HUDEP-2 (cell line): ENCODE results near the gene DLGAP1.
A peak's percentile ranks its signal among the peaks of the same experiment; 100 is the strongest.
"Not testable (repeated sequence)": the region's sequence is repeated elsewhere in the genome, so short reads cannot be mapped to it uniquely, and the experiment has no call there.

Experiments used
- DNase-seq, 76 experiments: peaks; one replicate each; lab custom pipeline; 2025; ENCODE audit not compliant: unreplicated experiment in 76 of 76; lab: John Stamatoyannopoulos, UW

DLGAP1 gene

DNA sequence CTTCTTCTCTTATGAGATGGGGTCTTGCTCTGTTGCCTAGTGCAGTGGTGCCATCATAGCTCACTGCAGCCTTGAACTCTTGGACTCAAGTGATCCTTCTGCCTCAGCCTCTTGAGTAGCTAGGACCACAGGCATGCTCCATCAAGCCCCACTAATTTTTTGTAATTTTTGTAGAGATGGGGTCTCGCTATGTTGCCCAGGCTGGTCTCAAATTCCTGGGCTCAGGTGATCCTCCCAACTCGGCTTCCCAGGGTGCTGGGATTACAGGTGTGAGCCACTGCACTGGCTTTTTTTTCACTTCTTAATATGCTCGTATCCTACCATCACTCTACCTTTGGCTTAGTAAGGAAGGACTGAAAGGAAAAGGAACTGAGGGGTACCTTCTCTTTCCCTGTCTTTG is 983.0 kb downstream of the DLGAP1 start:
- DNase-seq: not testable (repeated sequence)

DNA sequence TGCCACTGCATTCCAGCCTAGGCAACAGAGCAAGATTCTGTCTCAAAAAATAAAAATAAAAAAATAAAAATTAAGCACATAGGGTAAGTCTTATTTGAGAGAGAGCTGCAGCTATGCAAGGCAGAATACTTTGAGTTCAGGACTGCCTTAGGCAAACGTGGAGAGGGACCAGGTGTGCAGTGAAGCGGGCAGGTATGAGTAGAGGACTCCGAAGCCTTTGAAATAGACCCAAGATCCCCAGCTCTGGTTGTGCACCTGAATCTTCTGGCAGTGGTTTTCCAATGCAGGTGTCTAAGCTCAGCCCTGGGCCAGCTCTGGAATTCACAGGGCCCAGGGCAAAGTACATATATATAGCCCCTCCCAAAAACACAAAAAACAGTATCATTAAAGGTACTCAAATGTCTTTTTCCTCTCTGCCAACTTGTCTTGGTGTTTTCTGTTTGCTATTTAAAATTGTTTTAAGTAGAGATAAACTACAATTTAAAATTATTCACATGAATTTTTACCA is 983.9 kb downstream of the DLGAP1 start:
- DNase-seq: no peak

DNA sequence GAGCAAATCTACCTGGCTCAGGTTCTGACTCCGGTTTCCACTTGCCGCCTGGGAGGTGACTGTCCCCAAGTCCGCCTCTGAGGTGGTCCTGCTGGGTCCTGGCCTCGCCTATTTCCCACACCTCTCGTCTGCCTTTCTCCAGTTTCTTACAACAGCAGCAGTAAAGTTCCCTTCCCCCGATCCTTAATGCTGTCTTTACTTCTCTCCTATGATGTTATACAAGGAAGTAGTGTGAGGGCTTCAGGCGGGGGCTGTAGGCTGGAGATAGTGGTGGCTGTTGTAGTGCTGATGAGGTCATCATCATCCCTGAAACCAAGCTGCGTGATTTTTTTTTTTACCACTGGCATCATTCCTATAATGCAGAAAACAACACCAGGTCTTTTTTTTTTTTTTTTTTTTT is 986.3 kb downstream of the DLGAP1 start:
- DNase-seq: no peak

DNA sequence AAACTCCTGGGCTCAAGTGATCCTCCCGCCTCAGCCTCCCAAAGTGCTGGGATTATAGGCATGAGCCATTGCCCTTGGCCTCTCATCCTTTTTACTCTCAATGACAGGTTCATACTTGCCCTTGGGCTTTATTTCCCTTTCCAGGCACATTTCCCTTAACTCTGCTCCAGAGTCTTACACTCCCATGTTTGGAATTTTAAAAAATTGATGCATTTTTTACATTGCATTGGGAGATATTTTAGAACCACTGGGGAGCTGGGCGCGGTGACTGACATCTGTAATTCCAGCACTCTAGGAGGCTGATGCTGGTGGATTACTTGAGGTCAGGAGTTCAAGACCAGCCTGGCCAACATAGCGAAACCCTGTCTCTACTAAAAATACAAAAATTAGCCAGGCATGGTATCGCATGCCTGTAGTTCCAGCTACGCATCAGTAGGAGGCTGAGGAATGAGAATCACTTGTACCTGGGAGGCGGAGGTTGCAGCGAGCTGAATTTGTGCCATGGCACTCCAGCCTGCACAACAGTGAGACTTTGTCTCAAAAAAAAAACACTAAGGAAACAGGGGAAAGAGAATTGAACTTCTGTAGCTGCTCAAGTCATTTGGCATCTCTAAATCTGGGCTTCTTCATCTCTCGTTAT is 986.9 kb downstream of the DLGAP1 start:
- DNase-seq: no peak

DNA sequence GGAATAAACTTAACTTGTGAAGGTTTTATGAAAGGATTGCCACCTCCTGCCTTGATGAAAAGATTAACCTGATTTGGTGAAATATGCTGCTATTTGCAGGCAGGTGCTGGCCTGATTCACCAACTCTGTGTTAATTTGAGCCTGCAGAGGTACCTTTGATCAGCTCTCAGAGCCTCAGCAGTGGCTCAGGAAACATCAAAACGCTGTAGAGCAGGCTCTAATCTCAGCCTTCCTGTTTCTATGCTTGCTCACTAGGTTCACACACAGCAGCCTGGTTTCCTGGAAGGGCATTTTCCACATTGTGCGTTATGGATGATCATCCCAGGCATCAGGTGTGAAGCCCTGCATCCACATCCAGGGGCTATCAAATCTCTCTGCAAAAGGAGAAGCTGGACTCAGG is 988.2 kb downstream of the DLGAP1 start:
- DNase-seq: no peak

DNA sequence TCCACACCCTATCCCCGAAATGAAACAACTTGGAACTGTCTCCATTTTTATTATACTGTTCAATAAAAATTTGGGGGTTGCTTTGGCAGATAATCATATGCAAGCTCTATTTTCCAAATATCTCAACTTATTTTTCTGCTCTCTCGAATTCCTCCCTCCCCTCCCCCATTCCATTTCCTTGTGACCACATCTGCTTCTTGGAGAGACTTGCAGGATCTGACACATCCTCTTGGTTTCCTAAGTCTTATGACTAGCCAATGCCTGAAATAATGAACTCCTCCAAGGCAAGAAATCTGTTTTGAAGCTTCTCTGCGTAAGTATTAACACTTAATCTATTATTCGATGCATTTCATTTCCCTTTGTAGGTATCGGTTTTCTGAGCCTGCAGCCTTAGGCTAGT is 989.1 kb downstream of the DLGAP1 start:
- no peak for DNase-seq

DNA sequence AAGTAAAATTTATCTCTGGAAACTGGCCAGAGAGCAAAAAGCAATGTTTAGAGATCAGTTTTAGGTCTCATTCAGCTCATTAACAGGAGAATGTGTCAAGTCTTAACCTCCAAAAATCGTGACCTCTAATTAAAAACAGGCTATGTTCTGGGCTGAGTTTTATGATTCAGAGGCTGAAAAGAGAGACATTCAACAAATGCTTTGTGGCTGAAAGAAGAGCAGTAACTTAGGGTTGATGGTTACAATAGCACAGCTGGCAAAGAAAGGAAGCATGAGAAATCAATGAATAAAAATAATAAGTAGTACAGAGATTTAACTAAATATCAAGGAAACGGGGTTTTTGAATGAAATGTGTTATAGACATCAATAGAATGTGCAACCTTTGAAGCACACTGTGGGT is 992.1 kb downstream of the DLGAP1 start:
- no peak for DNase-seq

DNA sequence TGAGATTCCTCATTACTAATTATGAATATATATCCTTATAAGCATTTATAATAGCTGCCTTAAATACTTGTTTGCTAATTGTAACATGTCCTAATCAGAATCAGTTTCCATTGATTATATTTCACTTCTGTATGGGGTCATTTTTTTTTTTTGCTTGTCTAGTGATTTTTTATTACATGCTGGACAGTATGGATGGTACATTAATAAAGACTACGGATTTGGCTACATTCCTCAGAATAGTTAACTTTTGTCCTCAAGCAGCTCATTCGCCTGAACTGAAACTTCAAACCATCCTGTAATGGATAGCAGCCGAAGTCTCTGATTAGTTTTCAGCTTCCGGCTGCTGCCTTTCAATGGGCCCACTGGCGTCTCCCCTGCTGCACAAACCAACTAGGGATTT is 993.4 kb downstream of the DLGAP1 start:
- DNase-seq: no peak

DNA sequence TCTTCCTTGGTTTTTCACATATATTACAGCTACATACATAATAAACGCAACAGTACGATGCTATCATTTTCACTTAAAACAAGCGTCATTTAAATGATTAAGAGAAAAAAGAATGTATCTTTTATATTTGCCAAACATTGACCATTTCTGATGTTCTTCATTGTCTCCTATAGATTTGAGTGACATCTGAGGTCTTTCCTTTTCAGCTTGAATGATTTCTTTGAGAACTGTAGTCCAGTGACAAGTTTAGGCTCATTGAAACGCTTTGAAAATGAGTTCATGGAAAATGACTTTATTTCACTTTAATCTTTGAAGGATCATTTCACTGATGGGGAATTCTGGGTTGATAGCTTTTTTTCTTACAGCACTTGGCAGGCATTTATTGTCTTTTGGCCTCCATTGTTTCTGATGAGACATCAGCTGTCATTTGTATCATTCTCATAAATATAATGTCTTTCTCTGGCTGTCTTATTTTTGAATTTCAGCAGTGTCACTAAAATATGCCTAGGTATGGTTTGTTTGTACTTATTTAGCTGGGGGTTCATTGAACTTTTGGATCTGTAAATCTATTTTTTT is 994.2 kb downstream of the DLGAP1 start:
- no peak for DNase-seq

DNA sequence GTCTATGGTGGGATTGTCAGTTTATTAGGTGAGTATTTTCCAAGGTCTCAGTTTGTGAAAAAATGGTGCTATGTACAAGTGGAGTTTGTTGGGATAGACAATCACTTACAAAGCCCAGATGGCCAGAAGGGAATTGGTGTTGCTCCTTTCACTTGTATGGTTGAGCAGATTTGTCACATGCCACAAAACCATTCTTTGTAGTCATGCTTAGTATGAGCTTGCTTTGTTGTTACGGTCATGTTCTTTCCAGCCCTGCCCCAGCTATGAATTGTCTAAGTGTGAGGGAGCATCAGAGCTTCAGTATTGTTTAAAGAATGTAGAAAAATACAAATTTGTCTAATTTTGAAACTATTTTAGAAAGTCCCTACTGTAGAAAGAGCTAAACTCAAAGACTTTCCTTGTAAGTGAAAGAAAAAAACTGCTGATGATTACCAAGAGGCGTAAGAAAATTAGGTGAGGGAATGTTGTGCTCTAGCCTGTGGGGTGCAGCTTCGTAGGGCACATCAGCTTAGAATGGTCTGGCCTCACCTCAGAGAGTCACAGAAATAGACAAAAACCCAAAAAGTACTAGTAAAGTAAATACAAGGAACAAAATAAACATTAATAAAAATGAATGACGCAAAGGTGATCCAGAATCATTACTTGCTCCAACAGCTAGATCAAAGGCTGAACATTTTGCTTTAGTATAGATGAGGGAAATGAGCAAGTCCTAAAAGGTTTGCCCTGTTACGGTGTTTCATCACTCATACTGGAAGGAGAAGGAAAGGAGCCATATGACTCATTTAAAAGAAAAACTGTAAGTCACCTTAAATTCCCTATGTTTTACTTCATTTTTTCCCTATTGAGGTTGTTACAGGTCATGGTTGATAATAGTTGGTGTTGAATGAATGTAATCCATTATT is 995.9 kb downstream of the DLGAP1 start:
- DNase-seq: no peak

DNA sequence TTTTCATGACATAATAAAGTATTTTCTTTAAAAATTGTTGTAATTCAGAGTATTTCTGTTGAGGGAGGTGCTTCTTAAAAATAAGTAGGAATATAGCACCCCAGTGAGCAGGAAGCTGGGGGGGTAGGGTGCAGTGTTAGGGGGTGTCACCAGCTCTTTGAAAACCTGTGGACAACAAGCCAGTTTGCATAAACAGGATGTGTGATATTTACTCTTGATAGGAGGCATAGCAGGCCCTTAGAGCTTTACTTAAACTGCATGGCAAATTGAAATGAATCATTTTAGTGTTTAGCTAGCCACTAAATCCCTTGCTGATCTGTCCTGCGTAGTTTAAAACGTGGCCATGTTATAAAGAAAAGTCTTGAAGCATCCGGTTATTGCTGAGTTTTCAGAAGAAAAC is 996.7 kb downstream of the DLGAP1 start:
- no peak for DNase-seq

DNA sequence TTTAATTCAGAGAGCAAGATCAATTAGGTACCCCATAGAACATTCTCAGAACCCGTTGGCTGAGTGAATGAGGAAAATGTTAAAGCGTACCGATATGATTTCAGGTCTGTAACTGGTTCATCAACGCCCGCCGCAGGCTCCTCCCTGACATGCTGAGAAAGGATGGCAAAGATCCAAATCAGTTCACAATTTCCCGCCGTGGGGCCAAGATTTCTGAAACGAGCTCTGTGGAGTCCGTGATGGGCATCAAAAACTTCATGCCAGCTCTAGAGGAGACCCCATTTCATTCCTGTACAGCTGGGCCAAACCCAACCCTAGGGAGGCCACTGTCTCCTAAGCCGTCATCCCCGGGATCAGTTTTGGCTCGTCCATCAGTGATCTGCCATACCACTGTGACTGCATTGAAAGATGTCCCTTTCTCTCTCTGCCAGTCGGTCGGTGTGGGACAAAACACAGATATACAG is 997.8 kb downstream of the DLGAP1 start:
- DNase-seq: no peak

DNA sequence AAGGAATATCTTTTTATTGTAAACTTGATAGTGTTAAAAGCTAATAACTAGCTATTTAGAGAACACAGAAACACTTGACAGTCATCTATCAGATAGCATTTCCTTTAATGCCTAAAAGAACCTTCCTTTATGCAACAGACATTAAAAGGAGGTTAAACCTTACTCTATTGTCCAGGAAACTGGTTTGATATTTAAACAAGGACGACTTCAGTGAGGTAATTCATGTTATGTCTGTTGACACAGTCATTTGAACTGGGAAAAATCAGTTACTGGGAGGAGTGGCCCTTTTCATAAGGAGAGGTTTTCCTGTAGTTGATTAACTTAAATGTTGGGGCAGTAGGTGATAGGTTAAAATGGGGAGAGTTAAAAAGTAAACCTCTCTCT is 998.4 kb downstream of the DLGAP1 start:
- no peak for DNase-seq

DNA sequence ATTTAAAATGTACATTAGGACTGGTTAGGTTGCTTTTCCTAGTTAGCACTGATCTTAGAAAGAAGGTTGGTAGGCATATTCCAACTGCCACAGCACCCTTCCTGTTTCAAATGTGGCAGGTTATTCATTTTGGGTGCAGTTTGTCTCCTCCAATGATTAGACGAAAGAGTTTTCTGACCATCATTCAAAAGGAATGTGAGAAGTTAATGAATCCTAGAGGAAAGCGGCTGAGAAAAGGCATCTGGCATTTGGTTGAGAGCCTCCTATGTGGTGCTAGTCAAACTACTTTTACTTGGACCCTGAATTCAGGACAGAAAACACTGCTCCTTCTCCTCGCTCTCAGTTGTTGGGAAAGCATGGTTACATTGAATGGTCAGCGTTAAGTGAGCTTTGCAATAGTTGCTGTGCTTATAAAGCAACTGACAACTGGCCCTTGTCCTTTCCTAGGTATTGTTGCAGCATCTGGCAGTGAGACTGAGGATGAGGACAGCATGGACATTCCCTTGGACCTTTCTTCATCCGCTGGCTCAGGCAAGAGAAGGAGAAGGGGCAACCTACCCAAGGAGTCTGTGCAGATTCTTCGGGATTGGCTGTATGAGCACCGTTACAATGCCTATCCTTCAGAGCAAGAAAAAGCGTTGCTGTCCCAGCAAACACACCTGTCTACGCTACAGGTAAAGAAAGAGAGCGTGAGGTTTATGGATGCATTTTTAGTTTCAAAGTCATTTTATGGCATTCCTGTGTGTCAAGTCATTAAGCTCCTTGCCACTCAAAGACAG is 999.0 kb downstream of the DLGAP1 start:
- DNase-seq: no peak

DNA sequence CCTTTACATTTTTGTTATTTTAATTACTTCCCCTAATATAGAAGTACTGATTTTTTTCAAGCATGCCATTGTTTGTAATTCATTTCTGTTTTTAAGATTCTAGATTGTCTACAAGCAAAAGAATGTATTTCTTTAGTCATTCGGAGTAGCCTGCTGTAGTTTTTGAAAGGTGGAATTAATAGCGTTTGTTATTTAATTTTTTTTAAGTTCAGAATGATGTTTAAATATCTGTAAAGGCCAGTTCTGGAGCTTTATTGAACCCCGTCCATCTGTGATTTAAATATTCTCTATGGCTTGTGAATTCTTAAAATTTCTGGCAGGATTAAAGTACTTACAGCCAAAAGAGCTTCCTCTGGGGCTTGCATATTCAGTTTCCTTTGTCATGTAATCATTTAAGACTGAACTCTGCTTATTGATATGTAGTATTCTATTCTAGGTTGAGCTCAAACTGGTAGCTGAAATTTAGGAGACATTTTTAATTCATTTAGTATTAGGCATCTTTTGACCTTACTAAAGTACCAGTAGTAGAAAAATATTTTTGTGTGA is 999.9 kb downstream of the DLGAP1 start:
- no peak for DNase-seq

DNA sequence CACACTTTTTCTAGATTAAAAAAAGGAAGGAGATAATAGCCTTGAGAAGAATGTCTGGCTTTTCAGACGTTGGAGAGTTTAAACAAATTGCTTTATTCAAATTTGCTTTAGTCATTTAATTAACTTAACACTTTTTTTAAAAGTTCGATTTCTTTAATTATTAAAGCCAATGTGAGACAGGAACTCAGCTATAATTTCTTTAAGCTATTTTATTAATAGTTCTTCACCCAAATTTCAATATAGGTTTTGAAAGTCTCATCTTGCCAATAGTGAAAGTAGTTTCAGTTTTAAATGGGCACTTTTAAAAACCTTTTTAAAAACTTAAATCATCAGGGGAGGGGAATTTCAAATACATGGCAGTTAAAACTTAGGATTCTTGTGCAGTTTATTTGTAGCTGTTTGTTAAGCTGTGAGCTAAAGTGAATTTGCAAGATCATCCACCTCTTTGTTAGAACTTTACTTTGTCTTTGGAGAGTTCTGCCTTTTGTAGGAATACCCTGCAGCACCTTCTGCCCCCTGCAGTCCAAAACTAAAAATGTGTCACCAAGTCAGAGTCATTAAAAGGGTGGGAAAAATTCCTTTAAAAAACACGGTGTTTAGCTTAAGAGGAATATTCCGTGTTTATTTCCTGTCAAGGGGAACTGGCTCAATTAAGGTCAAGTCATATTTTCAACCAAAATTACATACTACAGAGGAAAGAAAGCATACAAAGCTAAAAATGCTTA is 1000.6 kb downstream of the DLGAP1 start:
- peak in 31 of 76 experiments; percentile 0 to 77 (median 21) for DNase-seq

DNA sequence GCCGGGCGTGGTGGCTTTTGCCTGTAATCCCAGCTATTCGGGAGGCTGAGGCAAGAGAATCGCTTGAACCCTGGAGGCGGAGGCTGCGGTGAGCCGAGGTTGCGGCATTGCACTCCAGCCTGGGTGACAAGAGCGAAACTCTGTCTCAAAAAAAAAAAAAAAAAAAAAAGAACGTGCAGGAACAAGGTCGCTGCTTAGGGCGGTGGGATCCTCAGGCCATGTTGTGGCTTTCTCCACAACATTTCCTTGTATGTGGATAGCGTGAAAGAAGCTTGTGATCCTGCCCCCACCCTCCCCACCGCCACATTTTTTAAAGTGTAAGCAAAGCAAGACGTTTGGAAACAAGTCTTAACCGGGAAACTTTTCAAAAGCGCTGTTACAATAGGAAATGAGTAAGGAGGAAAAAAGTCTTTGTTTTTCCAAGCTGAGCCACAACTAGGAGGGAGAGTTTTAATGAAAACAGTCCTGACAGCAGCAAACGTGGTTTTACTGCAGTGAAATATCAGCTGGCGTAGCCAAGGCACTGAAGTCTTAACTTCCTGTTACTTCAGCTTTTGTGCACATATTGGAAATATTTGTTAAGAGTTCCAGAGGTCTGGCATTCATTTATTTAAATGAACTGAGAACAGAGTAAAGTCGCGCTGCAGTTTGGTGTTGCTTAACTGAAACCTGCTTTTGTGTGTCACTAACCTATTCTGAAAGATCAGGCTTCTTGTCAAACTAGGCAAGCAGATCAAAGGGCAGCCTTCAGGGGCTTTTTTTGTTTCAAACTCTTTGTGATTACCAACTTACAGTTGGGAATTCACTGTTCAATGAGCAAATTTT is 1001.4 kb downstream of the DLGAP1 start:
- DNase-seq: peak in 6 of 76 experiments; percentile 2 to 38 (median 26)

DNA sequence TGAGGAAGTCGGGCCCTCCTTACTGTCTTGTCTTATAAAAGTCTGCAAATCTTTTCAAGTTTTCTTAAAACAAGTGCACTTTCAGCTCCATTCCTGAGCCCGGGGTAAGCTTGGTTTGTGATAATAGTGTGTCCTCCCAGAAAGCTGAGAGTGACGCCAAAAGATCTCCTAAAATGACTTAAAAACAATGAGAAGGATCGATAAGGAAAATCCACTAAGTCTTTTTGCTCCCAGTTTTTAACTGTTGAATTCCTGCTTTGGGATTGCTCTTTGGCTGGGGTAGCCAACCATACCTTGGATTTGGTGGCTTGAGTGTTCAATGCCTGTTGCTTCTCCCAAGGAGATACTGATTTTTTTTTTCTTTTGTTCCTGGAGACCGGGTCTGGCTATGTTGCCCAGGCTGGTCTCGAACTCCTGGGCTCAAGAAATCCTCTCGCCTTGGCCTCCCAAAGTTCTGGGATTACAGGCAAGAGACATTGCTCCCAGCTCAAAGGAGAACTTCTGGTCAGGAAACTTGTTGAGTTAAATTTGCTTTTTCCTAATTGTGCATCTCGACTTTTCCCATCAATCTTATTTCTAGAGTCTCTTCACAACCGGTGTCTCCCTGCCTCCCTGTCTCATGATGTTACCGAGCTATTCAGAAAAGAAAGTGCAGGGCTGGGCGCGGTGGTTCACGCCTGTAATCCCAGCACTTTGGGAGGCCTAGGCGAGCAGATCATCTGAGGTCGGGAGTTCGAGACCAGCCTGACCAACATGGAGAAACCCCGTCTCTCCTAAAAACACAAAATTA is 1002.2 kb downstream of the DLGAP1 start:
- DNase-seq: no peak
